ENCODE measurements around the gene NOLC1.

GRCh38 chr10:102146971-102147428 lies 5.2 kb upstream of the NOLC1 start:
- TF ChIP-seq ZFP1 (CRISPR knock-in tag; IDR thresholded peaks at IDR 0.05) (no peak), TEAD2 (CRISPR knock-in tag; IDR thresholded peaks at IDR 0.05) (no peak), CTCF (CRISPR knock-in tag; IDR thresholded peaks at IDR 0.05) (no peak), ZNF180 (CRISPR knock-in tag; IDR thresholded peaks at IDR 0.05; ENCODE audit: borderline replicate concordance, low read depth) (no peak)

Data from HepG2 (cell line).